Bone marrow (tissue), 2 donors: ENCODE measurements around the gene SDK1.
"Not testable (repeated sequence)": the region's sequence is repeated elsewhere in the genome, so short reads cannot be mapped to it uniquely, and the experiment has no call there.

Experiments
- DNase-seq, 2 donors: peaks; one replicate each; lab custom pipeline; 2025; lab: John Stamatoyannopoulos, UW

SDK1 gene

GRCh38 chr7:4226524-4226882 lies 925.5 kb downstream of the SDK1 start:
- no peak for DNase-seq

GRCh38 chr7:4227105-4228010 lies 926.3 kb downstream of the SDK1 start:
- no peak for DNase-seq

GRCh38 chr7:4230352-4230751 lies 929.3 kb downstream of the SDK1 start:
- no peak for DNase-seq

GRCh38 chr7:4233146-4233545 lies 932.1 kb downstream of the SDK1 start:
- DNase-seq: no peak

GRCh38 chr7:4233621-4234497 lies 932.8 kb downstream of the SDK1 start:
- DNase-seq: no peak

- no peak for DNase-seq
Observed at GRCh38 chr7:4234498-4234855, 933.4 kb downstream of the SDK1 start.

- no peak for DNase-seq
Observed at GRCh38 chr7:4234886-4235285, 933.8 kb downstream of the SDK1 start.

GRCh38 chr7:4235596-4235995 lies 934.5 kb downstream of the SDK1 start:
- no peak for DNase-seq

GRCh38 chr7:4236389-4236788 lies 935.3 kb downstream of the SDK1 start:
- no peak for DNase-seq

- DNase-seq: not testable (repeated sequence)
Observed at GRCh38 chr7:4236873-4237272, 935.8 kb downstream of the SDK1 start.

GRCh38 chr7:4237296-4238235 lies 936.5 kb downstream of the SDK1 start:
- no peak for DNase-seq

- no peak for DNase-seq
Observed at GRCh38 chr7:4238861-4239260, 937.8 kb downstream of the SDK1 start.

- DNase-seq: no peak
Observed at GRCh38 chr7:4240042-4240441, 939.0 kb downstream of the SDK1 start.

GRCh38 chr7:4240520-4241303 lies 939.7 kb downstream of the SDK1 start:
- DNase-seq: no peak

- no peak for DNase-seq
Observed at GRCh38 chr7:4241304-4241612, 940.2 kb downstream of the SDK1 start.

GRCh38 chr7:4241791-4242190 lies 940.7 kb downstream of the SDK1 start:
- no peak for DNase-seq

- DNase-seq: no peak
Observed at GRCh38 chr7:4242706-4243105, 941.7 kb downstream of the SDK1 start.

- DNase-seq: no peak
Observed at GRCh38 chr7:4244041-4244440, 943.0 kb downstream of the SDK1 start.

GRCh38 chr7:4244635-4245034 lies 943.6 kb downstream of the SDK1 start:
- no peak for DNase-seq

GRCh38 chr7:4245135-4245865 lies 944.2 kb downstream of the SDK1 start:
- no peak for DNase-seq
